Loucy (cell line): ENCODE results near the gene FMN1.

Experiments
- EZH2phosphoT487 ChIP-seq: fragments of 200-600 bp; IDR thresholded peaks from 2 replicates; pipeline ENCODE4 v1.6.1; 2018; ENCODE audit warnings: antibody characterized with exemption, mild to moderate bottlenecking, moderate library complexity, borderline replicate concordance
- TF ChIP-seq, protein P1 (sequence below): fragments of 200-600 bp; sonication (generic); conservative IDR thresholded peaks from 2 replicates; pipeline ENCODE4 v1.5.1; 2014; ENCODE audit warnings: mild to moderate bottlenecking, antibody characterized with exemption, low read length

DNA sequence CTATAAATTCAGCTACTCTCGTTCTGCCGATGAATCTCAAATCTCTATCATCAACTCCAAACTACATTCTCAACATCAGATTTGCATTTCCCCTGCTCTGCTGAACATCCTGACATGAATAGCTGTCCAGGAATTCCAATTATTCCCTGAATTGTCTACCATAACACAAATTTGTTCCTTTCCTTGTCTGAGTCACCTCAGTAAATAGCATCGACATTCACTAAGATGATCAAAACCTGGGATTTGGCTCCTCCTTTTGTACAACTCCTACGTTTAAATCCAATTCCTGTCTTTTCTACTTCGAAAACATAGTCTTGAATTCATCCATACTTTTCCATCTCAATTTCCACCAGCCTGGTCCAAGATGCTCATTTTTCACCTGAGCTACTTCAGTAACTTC lies 369.7 kb downstream of the FMN1 start:
- TF ChIP-seq, protein P1, sequence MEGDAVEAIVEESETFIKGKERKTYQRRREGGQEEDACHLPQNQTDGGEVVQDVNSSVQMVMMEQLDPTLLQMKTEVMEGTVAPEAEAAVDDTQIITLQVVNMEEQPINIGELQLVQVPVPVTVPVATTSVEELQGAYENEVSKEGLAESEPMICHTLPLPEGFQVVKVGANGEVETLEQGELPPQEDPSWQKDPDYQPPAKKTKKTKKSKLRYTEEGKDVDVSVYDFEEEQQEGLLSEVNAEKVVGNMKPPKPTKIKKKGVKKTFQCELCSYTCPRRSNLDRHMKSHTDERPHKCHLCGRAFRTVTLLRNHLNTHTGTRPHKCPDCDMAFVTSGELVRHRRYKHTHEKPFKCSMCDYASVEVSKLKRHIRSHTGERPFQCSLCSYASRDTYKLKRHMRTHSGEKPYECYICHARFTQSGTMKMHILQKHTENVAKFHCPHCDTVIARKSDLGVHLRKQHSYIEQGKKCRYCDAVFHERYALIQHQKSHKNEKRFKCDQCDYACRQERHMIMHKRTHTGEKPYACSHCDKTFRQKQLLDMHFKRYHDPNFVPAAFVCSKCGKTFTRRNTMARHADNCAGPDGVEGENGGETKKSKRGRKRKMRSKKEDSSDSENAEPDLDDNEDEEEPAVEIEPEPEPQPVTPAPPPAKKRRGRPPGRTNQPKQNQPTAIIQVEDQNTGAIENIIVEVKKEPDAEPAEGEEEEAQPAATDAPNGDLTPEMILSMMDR = no peak
- TF ChIP-seq EZH2phosphoT487 = no peak
